Hypothalamus (tissue), 51 donors: ENCODE measurements around the gene HSF5.

Experiments
- DNase-seq, 51 donors: peaks; one replicate each; lab custom pipeline; 2025; lab: John Stamatoyannopoulos, UW

The HSF5 gene

GRCh38 chr17:58487589-58488427 is at the start of gene HSF5:
Gene HSF5, minus strand, starts transcription at chr17:58488408. Its CDS starts 134 bp downstream, at chr17:58488274.
- DNase-seq, result no peak

- DNase-seq, result no peak
Measured at GRCh38 chr17:58537266-58537665, 49.1 kb upstream of the HSF5 start.

GRCh38 chr17:58536542-58536941 is 48.3 kb upstream of the HSF5 start:
- DNase-seq, result no peak

GRCh38 chr17:58535431-58535830 is 47.2 kb upstream of the HSF5 start:
- no peak for DNase-seq

- no peak for DNase-seq
Measured at GRCh38 chr17:58534901-58535421, 46.8 kb upstream of the HSF5 start.

- DNase-seq, result no peak
Measured at GRCh38 chr17:58534331-58534730, 46.1 kb upstream of the HSF5 start.

GRCh38 chr17:58533616-58534188 is 45.5 kb upstream of the HSF5 start:
- DNase-seq, result peak in 12 of 51 donors; percentile 19 to 68 (median 37)

GRCh38 chr17:58532555-58532951 is 44.3 kb upstream of the HSF5 start:
- DNase-seq, result peak in 1 of 51 donors; percentile 67

- peak in 44 of 51 donors; percentile 31 to 89 (median 66) for DNase-seq
Measured at GRCh38 chr17:58531661-58532554, 43.7 kb upstream of the HSF5 start.

GRCh38 chr17:58531122-58531521 is 42.9 kb upstream of the HSF5 start:
- DNase-seq, result peak in 8 of 51 donors; percentile 22 to 52 (median 32)

GRCh38 chr17:58530655-58531054 is 42.4 kb upstream of the HSF5 start:
- DNase-seq, result peak in 7 of 51 donors; percentile 15 to 52 (median 34)

- DNase-seq, result peak in 39 of 51 donors; percentile 20 to 84 (median 62)
Measured at GRCh38 chr17:58529275-58529674, 41.1 kb upstream of the HSF5 start.

- DNase-seq, result peak in 2 of 51 donors; percentile 45 to 64
Measured at GRCh38 chr17:58528443-58528842, 40.2 kb upstream of the HSF5 start.

- DNase-seq, result peak in 46 of 51 donors; percentile 11 to 92 (median 75)
Measured at GRCh38 chr17:58527949-58528348, 39.7 kb upstream of the HSF5 start.

- peak in 7 of 51 donors; percentile 17 to 76 (median 44) for DNase-seq
Measured at GRCh38 chr17:58527306-58527705, 39.1 kb upstream of the HSF5 start.

- no peak for DNase-seq
Measured at GRCh38 chr17:58525239-58525638, 37.0 kb upstream of the HSF5 start.

GRCh38 chr17:58521680-58522079 is 33.5 kb upstream of the HSF5 start:
- DNase-seq, result no peak

GRCh38 chr17:58520843-58521430 is 32.7 kb upstream of the HSF5 start:
- peak in 6 of 51 donors; percentile 19 to 36 (median 28) for DNase-seq

- peak; percentile 94 to 100 (median 99) for DNase-seq
Measured at GRCh38 chr17:58517928-58518609, 29.9 kb upstream of the HSF5 start.
